ENCODE data around the gene POU2F1. TPM values are rescaled to one million over a fixed set of nuclear protein-coding genes. Genes with fewer than 3 reads are reported as not detected.

The POU2F1 gene
- total RNA-seq, 1 experiment from 2014 or later, result 24.5 TPM

DNA sequence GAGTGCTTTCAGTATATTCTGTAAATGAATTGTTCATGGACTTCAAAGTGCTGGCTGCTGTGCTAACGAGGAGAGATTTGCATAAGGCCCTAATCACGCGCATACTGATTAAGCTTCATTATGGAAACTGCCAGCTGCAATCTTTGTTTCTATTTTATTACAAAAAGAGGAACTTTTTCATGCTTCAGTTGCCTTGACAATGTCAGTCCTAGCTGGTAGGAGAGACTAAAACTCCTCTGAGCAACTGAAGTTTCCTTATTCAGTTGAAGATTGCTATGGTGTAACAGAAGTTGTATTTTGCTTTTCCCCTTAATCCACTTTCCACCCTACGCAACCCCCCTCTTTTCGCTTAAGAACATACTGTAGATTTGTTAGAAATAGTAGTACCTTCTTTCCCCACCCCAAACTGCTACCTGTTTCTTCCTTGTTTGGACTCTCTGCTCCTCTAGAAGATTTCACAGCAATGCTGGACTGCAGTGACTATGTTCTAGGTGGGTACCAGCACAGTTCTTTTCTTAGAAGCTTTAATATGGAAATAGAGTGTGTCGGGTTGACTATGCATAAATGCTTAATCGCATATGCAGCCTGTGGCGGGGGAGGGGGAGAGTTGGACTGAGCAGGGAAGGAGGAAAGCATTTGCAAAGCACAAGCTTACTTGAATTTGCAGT lies 108.3 kb downstream of the POU2F1 start (continued):
- TF ChIP-seq, protein P1, sequence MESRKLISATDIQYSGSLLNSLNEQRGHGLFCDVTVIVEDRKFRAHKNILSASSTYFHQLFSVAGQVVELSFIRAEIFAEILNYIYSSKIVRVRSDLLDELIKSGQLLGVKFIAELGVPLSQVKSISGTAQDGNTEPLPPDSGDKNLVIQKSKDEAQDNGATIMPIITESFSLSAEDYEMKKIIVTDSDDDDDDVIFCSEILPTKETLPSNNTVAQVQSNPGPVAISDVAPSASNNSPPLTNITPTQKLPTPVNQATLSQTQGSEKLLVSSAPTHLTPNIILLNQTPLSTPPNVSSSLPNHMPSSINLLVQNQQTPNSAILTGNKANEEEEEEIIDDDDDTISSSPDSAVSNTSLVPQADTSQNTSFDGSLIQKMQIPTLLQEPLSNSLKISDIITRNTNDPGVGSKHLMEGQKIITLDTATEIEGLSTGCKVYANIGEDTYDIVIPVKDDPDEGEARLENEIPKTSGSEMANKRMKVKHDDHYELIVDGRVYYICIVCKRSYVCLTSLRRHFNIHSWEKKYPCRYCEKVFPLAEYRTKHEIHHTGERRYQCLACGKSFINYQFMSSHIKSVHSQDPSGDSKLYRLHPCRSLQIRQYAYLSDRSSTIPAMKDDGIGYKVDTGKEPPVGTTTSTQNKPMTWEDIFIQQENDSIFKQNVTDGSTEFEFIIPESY (IDR thresholded peaks at IDR 0.05; ENCODE audit: extremely low read depth, insufficient replicate concordance, low read length), result no peak
- TF ChIP-seq ZFX (IDR thresholded peaks at IDR 0.05) (no peak), CEBPB (IDR thresholded peaks at IDR 0.05; ENCODE audit: low read depth) (no peak), RAD21 (IDR thresholded peaks at IDR 0.05; ENCODE audit: low read depth) (no peak)

DNA sequence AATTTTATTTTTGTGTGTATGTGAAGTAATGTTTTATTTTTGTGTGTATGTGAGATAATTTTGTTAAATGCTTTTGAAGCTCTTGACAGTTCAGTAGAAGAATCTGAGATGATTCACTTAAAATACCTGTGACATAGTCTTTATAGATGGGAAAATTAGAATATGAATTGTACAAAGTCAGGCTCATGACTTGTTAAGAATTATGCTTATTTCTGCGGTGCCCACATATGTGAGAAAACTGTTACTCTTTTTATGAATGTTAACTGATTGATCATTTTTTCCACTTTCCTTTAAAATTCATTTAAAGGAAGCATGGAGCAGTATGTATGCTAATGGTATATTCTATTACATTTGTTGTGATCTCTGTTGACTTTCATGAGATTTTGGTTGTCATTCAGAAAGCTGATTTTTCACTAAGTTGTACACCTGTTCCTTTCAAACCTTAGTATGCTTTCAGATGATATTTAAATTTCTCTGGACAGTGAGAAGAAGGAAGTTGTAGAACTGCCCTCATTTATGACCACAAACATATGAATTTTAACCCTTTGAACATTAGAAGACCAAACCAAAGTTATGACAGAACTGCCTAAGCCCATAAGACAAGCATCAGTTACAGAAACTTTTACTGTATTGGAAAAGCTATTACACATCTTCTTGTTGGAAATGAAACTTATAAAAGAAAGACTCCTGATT lies 110.1 kb downstream of the POU2F1 start:
- no peaks in the 10 kb centered on the region for H3K36me3 ChIP-seq (ENCODE audit: control insufficient read depth in 1 of 2, insufficient read depth in 2 of 2, low read length in 2 of 2)
- H3K4me3 ChIP-seq (replicated peaks in 1 of 2; ENCODE audit: low read depth in 1 of 2, low read length in 2 of 2), result no peak overlapping the region
- no peak overlapping the region for H3K27ac ChIP-seq (ENCODE audit: low read depth, low read length)
- H3K9ac ChIP-seq (ENCODE audit: low read length), result no peak overlapping the region
- H3K9me2 ChIP-seq (ENCODE audit: insufficient read depth), result no peaks in the 10 kb centered on the region
- no peaks in the 10 kb centered on the region for H3K4me1 ChIP-seq (ENCODE audit: control insufficient read depth in 1 of 2, insufficient read depth in 2 of 2, low read length in 2 of 2)
- CTCF ChIA-PET, result no interaction called here
- RAD21 ChIA-PET (ENCODE audit: low non-redundant PET in 1 of 2, low total read pairs in 2 of 2, uncharacterized antibody in 2 of 2, unreplicated experiment in 2 of 2), result no interaction called here
- intact Hi-C loops (cut with micrococcal nuclease), result no loop called here
- POLR2A ChIA-PET, result no interaction called here
- no TSS peak for BruUV-seq (replicated peaks)
- no peaks in the 10 kb centered on the region for H3K9me3 ChIP-seq (ENCODE audit: control insufficient read depth in 1 of 2, insufficient read depth in 1 of 2, low read depth in 1 of 2, low read length in 2 of 2)
- no peaks in the 10 kb centered on the region for H3K27me3 ChIP-seq (ENCODE audit: insufficient read depth, low read length)
- TF ChIP-seq RAD21 (IDR thresholded peaks at IDR 0.05; ENCODE audit: low read depth), result no peak
- no peak overlapping the region for H3K4me2 ChIP-seq (ENCODE audit: low read length)
- DNase-seq (ENCODE audit: low read depth, low spot score), result no peak
- H4K20me1 ChIP-seq (ENCODE audit: insufficient read depth), result no peaks in the 10 kb centered on the region
- peaks cover 11% of the 10 kb centered on the region for H3K79me2 ChIP-seq (ENCODE audit: insufficient read depth, low read length)
- no peak for ATAC-seq
- H2AFZ ChIP-seq (ENCODE audit: low read depth, low read length, poor library complexity, severe bottlenecking), result no peak overlapping the region

All from HCT116 (cell line).